GM19351 (cell line): Measurements from ENCODE around the gene XPNPEP1.

Source experiments
- ATAC-seq: cut with Tn5 transposase; IDR thresholded peaks from one replicate; pipeline ENCODE4 v1.9.1; 2021; ENCODE audit warnings: mild to moderate bottlenecking, moderate library complexity; ENCODE audit not compliant: unreplicated experiment

XPNPEP1 gene

GRCh38 chr10:109952526-109952925 lies 29.2 kb upstream of the XPNPEP1 start:
- no peak for ATAC-seq

- no peak for ATAC-seq
These were observed 24.0 kb upstream of the XPNPEP1 start for GRCh38 chr10:109947111-109947920.

- ATAC-seq = no peak
These were observed 23.4 kb upstream of the XPNPEP1 start for GRCh38 chr10:109946680-109947079.

- no peak for ATAC-seq
These were observed 22.3 kb upstream of the XPNPEP1 start for GRCh38 chr10:109945473-109946177.

GRCh38 chr10:109944613-109945012 lies 21.3 kb upstream of the XPNPEP1 start:
- no peak for ATAC-seq

- ATAC-seq = no peak
These were observed 18.0 kb upstream of the XPNPEP1 start for GRCh38 chr10:109941236-109941862.

GRCh38 chr10:109940553-109940952 lies 17.2 kb upstream of the XPNPEP1 start:
- ATAC-seq = no peak

- ATAC-seq = no peak
These were observed 16.8 kb upstream of the XPNPEP1 start for GRCh38 chr10:109940117-109940516.

- no peak for ATAC-seq
These were observed 16.1 kb upstream of the XPNPEP1 start for GRCh38 chr10:109939315-109939961.

- ATAC-seq = no peak
These were observed 14.3 kb upstream of the XPNPEP1 start for GRCh38 chr10:109937460-109938065.

- ATAC-seq = no peak
These were observed 11.9 kb upstream of the XPNPEP1 start for GRCh38 chr10:109934958-109935793.

GRCh38 chr10:109933984-109934565 lies 10.8 kb upstream of the XPNPEP1 start:
- no peak for ATAC-seq

- no peak for ATAC-seq
These were observed 9.7 kb upstream of the XPNPEP1 start for GRCh38 chr10:109932968-109933367.

GRCh38 chr10:109932391-109932790 lies 9.1 kb upstream of the XPNPEP1 start:
- ATAC-seq = no peak

- no peak for ATAC-seq
These were observed 7.9 kb upstream of the XPNPEP1 start for GRCh38 chr10:109931163-109931562.

GRCh38 chr10:109929501-109930219 lies 6.3 kb upstream of the XPNPEP1 start:
- no peak for ATAC-seq

GRCh38 chr10:109928475-109928891 lies 5.2 kb upstream of the XPNPEP1 start:
- no peak for ATAC-seq

GRCh38 chr10:109926825-109927224 lies 3.5 kb upstream of the XPNPEP1 start:
- ATAC-seq = no peak
